HG03432 (cell line): ENCODE measurements around the gene CBX5.
"Not testable (repeated sequence)": the region's sequence is repeated elsewhere in the genome, so short reads cannot be mapped to it uniquely, and the experiment has no call there.

Experiments used
- ATAC-seq: cut with Tn5 transposase; IDR thresholded peaks from one replicate; pipeline ENCODE4 v1.9.1; 2021; ENCODE audit warnings: mild to moderate bottlenecking, moderate library complexity; ENCODE audit not compliant: unreplicated experiment

Gene CBX5

GRCh38 chr12:54200412-54200811 is 79.5 kb downstream of the CBX5 start:
- no peak for ATAC-seq

GRCh38 chr12:54199917-54200316 is 80.0 kb downstream of the CBX5 start:
- no peak for ATAC-seq

GRCh38 chr12:54199034-54199433 is 80.9 kb downstream of the CBX5 start:
- no peak for ATAC-seq

- ATAC-seq: peak; percentile 62
These were observed 82.5 kb downstream of the CBX5 start for GRCh38 chr12:54197431-54197909.

- no peak for ATAC-seq
These were observed 82.9 kb downstream of the CBX5 start for GRCh38 chr12:54197010-54197409.

GRCh38 chr12:54196396-54196795 is 83.5 kb downstream of the CBX5 start:
- no peak for ATAC-seq

GRCh38 chr12:54195737-54196347 is 84.1 kb downstream of the CBX5 start:
- no peak for ATAC-seq

GRCh38 chr12:54195080-54195736 is 84.7 kb downstream of the CBX5 start:
- no peak for ATAC-seq

- not testable (repeated sequence) for ATAC-seq
These were observed 85.3 kb downstream of the CBX5 start for GRCh38 chr12:54194611-54195010.

GRCh38 chr12:54193434-54193833 is 86.5 kb downstream of the CBX5 start:
- no peak for ATAC-seq

- no peak for ATAC-seq
These were observed 88.3 kb downstream of the CBX5 start for GRCh38 chr12:54191550-54192022.

GRCh38 chr12:54191126-54191525 is 88.8 kb downstream of the CBX5 start:
- ATAC-seq: no peak

- no peak for ATAC-seq
These were observed 90.8 kb downstream of the CBX5 start for GRCh38 chr12:54189198-54189539.

GRCh38 chr12:54187075-54187474 is 92.8 kb downstream of the CBX5 start:
- no peak for ATAC-seq

- ATAC-seq: no peak
These were observed 94.0 kb downstream of the CBX5 start for GRCh38 chr12:54185919-54186318.

GRCh38 chr12:54185297-54185696 is 94.6 kb downstream of the CBX5 start:
- not testable (repeated sequence) for ATAC-seq

- ATAC-seq: no peak
These were observed 95.7 kb downstream of the CBX5 start for GRCh38 chr12:54184024-54184805.

- ATAC-seq: no peak
These were observed 96.9 kb downstream of the CBX5 start for GRCh38 chr12:54182981-54183380.

- ATAC-seq: no peak
These were observed 97.8 kb downstream of the CBX5 start for GRCh38 chr12:54182086-54182485.
